ENCODE results near the gene RBBP6.

Gene RBBP6

DNA sequence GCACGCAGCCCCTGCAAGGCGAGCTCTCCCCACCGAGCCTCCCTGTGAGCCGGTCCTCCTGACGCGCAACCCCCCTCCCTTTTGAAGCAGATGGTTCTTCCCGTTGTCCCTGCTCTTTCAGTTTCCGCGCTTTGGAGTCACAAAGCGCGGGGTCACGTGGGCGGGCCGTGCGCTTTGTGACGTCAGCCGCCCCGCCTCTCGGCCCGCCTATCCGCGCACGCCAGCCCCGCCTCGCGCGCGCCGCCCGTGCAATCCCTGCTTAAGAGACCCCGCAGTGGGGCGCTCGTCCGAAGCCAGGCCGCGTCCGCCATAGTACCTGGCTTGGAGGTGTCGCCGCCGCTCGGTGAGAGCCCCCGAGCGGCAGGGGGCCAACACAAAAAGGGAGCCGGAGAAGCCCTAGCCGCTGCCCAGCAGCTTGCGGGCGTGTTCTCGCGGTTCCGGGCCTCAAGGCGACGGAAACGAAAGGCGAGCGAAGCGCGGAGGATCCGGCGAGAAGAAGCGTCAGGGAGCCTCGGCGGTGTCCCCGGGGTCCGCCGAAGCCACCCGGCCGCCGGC lies at the start of gene RBBP6 (continued):
- TF ChIP-seq, protein P1, sequence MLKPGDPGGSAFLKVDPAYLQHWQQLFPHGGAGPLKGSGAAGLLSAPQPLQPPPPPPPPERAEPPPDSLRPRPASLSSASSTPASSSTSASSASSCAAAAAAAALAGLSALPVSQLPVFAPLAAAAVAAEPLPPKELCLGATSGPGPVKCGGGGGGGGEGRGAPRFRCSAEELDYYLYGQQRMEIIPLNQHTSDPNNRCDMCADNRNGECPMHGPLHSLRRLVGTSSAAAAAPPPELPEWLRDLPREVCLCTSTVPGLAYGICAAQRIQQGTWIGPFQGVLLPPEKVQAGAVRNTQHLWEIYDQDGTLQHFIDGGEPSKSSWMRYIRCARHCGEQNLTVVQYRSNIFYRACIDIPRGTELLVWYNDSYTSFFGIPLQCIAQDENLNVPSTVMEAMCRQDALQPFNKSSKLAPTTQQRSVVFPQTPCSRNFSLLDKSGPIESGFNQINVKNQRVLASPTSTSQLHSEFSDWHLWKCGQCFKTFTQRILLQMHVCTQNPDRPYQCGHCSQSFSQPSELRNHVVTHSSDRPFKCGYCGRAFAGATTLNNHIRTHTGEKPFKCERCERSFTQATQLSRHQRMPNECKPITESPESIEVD (tag by site-specific recombination; IDR thresholded peaks at IDR 0.05): no peak
- TF ChIP-seq ZNF132 (tag by site-specific recombination; IDR thresholded peaks at IDR 0.05; ENCODE audit: borderline replicate concordance) (no peak), ZNF274 (IDR thresholded peaks at IDR 0.05; ENCODE audit: low read length) (no peak), ZNF274 (tag by site-specific recombination; IDR thresholded peaks at IDR 0.05; ENCODE audit: borderline replicate concordance) (no peak), WT1 (tag by site-specific recombination; IDR thresholded peaks at IDR 0.05) (no peak), ZNF174 (tag by site-specific recombination; IDR thresholded peaks at IDR 0.05) (no peak), HOXC10 (CRISPR knock-in tag; IDR thresholded peaks at IDR 0.05) (no peak), FEZF1 (tag by site-specific recombination; IDR thresholded peaks at IDR 0.05) (no peak), ZFP37 (tag by site-specific recombination; IDR thresholded peaks at IDR 0.05) (no peak), SP2 (tag by site-specific recombination; IDR thresholded peaks at IDR 0.05) (peak; percentile 89), ZNF335 (tag by site-specific recombination; conservative IDR thresholded peaks at IDR 0.05) (peak; percentile 85), KLF7 (tag by site-specific recombination; IDR thresholded peaks at IDR 0.05; ENCODE audit: borderline replicate concordance) (no peak), ZNF112 (tag by site-specific recombination; IDR thresholded peaks at IDR 0.05) (no peak), SALL2 (tag by site-specific recombination; IDR thresholded peaks at IDR 0.05; ENCODE audit: borderline replicate concordance) (no peak), ZNF585B (tag by site-specific recombination; IDR thresholded peaks at IDR 0.05) (no peak), ZFP69B (tag by site-specific recombination; IDR thresholded peaks at IDR 0.05) (peak; percentile 16; the same call in 1 of the 2 replicates), ZNF610 (tag by site-specific recombination; IDR thresholded peaks at IDR 0.05; ENCODE audit: borderline replicate concordance) (peak; percentile 42; the same call in 1 of the 2 replicates), ZNF157 (tag by site-specific recombination; IDR thresholded peaks at IDR 0.05) (no peak), REPIN1 (tag by site-specific recombination; IDR thresholded peaks at IDR 0.05; ENCODE audit: low read depth) (no peak), ZNF529 (tag by site-specific recombination; IDR thresholded peaks at IDR 0.05; ENCODE audit: insufficient replicate concordance) (no peak), ZNF433 (tag by site-specific recombination; IDR thresholded peaks at IDR 0.05; ENCODE audit: low read depth) (no peak), ZNF596 (tag by site-specific recombination; IDR thresholded peaks at IDR 0.05) (no peak)
- TF ChIP-seq, protein P2, sequence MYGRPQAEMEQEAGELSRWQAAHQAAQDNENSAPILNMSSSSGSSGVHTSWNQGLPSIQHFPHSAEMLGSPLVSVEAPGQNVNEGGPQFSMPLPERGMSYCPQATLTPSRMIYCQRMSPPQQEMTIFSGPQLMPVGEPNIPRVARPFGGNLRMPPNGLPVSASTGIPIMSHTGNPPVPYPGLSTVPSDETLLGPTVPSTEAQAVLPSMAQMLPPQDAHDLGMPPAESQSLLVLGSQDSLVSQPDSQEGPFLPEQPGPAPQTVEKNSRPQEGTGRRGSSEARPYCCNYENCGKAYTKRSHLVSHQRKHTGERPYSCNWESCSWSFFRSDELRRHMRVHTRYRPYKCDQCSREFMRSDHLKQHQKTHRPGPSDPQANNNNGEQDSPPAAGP (tag by site-specific recombination; IDR thresholded peaks at IDR 0.05): peak; percentile 83; the same call in 1 of the 2 replicates
- TF ChIP-seq, protein P3, sequence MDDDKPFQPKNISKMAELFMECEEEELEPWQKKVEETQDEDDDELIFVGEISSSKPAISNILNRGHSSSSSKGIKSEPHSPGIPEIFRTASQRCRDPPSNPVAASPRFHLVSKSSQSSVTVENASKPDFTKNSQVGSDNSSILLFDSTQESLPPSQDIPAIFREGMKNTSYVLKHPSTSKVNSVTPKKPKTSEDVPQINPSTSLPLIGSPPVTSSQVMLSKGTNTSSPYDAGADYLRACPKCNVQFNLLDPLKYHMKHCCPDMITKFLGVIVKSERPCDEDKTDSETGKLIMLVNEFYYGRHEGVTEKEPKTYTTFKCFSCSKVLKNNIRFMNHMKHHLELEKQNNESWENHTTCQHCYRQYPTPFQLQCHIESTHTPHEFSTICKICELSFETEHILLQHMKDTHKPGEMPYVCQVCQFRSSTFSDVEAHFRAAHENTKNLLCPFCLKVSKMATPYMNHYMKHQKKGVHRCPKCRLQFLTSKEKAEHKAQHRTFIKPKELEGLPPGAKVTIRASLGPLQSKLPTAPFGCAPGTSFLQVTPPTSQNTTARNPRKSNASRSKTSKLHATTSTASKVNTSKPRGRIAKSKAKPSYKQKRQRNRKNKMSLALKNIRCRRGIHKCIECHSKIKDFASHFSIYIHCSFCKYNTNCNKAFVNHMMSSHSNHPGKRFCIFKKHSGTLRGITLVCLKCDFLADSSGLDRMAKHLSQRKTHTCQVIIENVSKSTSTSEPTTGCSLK (tag by site-specific recombination; IDR thresholded peaks at IDR 0.05): no peak
- TF ChIP-seq, protein P4, sequence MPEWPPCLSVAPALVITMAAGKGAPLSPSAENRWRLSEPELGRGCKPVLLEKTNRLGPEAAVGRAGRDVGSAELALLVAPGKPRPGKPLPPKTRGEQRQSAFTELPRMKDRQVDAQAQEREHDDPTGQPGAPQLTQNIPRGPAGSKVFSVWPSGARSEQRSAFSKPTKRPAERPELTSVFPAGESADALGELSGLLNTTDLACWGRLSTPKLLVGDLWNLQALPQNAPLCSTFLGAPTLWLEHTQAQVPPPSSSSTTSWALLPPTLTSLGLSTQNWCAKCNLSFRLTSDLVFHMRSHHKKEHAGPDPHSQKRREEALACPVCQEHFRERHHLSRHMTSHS (tag by site-specific recombination; IDR thresholded peaks at IDR 0.05): no peak
- TF ChIP-seq, protein P5, sequence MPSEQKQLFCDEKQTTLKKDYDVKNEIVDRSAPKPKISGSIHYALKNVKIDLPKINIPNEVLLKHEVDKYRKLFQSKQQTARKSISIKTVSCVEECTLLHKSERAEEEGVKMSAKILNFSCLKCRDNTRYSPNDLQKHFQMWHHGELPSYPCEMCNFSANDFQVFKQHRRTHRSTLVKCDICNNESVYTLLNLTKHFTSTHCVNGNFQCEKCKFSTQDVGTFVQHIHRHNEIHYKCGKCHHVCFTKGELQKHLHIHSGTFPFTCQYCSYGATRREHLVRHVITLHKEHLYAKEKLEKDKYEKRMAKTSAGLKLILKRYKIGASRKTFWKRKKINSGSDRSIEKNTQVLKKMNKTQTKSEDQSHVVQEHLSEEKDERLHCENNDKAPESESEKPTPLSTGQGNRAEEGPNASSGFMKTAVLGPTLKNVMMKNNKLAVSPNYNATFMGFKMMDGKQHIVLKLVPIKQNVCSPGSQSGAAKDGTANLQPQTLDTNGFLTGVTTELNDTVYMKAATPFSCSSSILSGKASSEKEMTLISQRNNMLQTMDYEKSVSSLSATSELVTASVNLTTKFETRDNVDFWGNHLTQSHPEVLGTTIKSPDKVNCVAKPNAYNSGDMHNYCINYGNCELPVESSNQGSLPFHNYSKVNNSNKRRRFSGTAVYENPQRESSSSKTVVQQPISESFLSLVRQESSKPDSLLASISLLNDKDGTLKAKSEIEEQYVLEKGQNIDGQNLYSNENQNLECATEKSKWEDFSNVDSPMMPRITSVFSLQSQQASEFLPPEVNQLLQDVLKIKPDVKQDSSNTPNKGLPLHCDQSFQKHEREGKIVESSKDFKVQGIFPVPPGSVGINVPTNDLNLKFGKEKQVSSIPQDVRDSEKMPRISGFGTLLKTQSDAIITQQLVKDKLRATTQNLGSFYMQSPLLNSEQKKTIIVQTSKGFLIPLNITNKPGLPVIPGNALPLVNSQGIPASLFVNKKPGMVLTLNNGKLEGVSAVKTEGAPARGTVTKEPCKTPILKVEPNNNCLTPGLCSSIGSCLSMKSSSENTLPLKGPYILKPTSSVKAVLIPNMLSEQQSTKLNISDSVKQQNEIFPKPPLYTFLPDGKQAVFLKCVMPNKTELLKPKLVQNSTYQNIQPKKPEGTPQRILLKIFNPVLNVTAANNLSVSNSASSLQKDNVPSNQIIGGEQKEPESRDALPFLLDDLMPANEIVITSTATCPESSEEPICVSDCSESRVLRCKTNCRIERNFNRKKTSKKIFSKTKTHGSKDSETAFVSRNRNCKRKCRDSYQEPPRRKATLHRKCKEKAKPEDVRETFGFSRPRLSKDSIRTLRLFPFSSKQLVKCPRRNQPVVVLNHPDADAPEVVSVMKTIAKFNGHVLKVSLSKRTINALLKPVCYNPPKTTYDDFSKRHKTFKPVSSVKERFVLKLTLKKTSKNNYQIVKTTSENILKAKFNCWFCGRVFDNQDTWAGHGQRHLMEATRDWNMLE (tag by site-specific recombination; conservative IDR thresholded peaks at IDR 0.05; ENCODE audit: low read depth): no peak; the same call in 1 of the 2 replicates
- TF ChIP-seq, protein P6, sequence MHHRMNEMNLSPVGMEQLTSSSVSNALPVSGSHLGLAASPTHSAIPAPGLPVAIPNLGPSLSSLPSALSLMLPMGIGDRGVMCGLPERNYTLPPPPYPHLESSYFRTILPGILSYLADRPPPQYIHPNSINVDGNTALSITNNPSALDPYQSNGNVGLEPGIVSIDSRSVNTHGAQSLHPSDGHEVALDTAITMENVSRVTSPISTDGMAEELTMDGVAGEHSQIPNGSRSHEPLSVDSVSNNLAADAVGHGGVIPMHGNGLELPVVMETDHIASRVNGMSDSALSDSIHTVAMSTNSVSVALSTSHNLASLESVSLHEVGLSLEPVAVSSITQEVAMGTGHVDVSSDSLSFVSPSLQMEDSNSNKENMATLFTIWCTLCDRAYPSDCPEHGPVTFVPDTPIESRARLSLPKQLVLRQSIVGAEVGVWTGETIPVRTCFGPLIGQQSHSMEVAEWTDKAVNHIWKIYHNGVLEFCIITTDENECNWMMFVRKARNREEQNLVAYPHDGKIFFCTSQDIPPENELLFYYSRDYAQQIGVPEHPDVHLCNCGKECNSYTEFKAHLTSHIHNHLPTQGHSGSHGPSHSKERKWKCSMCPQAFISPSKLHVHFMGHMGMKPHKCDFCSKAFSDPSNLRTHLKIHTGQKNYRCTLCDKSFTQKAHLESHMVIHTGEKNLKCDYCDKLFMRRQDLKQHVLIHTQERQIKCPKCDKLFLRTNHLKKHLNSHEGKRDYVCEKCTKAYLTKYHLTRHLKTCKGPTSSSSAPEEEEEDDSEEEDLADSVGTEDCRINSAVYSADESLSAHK (tag by site-specific recombination; IDR thresholded peaks at IDR 0.05): no peak

All from HEK293 (cell line).